Neuronal stem cell (in vitro differentiated cells): ENCODE data around the gene SFMBT1.

ENCODE experiments used
- DNase-seq: peaks from one replicate; pipeline ENCODE4 v3.0.0-alpha.2; 2013; ENCODE audit warnings: low spot score
- H2AFZ ChIP-seq: one replicate; pipeline ENCODE4 v1.6.1; 2013; ENCODE audit warnings: mild to moderate bottlenecking, low read length, inconsistent platforms
- H2AK5ac ChIP-seq: 2 replicates; pipeline ENCODE4 v1.6.1; 2013; ENCODE audit warnings: low read depth, mild to moderate bottlenecking, inconsistent platforms, low read length, moderate library complexity, mixed read lengths
- H2BK120ac ChIP-seq: 2 replicates; pipeline ENCODE4 v1.6.1; 2013; ENCODE audit warnings: low read depth, mild to moderate bottlenecking, inconsistent platforms, low read length, moderate library complexity, mixed read lengths
- H2BK12ac ChIP-seq: one replicate; pipeline ENCODE4 v1.6.1; 2013; ENCODE audit warnings: low read length, inconsistent platforms
- H2BK15ac ChIP-seq: 2 replicates; pipeline ENCODE4 v1.6.1; 2013; ENCODE audit warnings: mild to moderate bottlenecking, low read length, inconsistent platforms, mixed read lengths
- H2BK5ac ChIP-seq: one replicate; pipeline ENCODE4 v1.6.1; 2013; ENCODE audit warnings: inconsistent platforms, mild to moderate bottlenecking, low read length, moderate library complexity
- H3K14ac ChIP-seq: one replicate; pipeline ENCODE4 v1.6.1; 2013; ENCODE audit warnings: low read length, inconsistent platforms
- H3K18ac ChIP-seq: 2 replicates; pipeline ENCODE4 v1.6.1; 2013; ENCODE audit warnings: low read length, inconsistent platforms
- H3K23ac ChIP-seq: 2 replicates; pipeline ENCODE4 v1.6.1; 2013; ENCODE audit warnings: low read depth, mild to moderate bottlenecking, mixed read lengths, low read length, inconsistent platforms; ENCODE audit not compliant: poor library complexity
- H3K27ac ChIP-seq: replicated peaks from 3 replicates; pipeline ENCODE4 v1.5.1; 2013; ENCODE audit warnings: low read length, inconsistent platforms
- H3K27me3 ChIP-seq, 3 experiments: 2 replicates each; pipeline ENCODE4 v1.6.1; 2013; ENCODE audit warnings: low read length in 3 of 3, mild to moderate bottlenecking in 2 of 3, inconsistent platforms in 1 of 3, low read depth in 1 of 3, mixed read lengths in 1 of 3, moderate library complexity in 1 of 3; ENCODE audit not compliant: control insufficient read depth in 3 of 3, insufficient read depth in 3 of 3
- H3K36me3 ChIP-seq, 2 donors: replicated peaks in 1 of 2; 2 replicates each; pipeline ENCODE4 v1.6.1; 2013; ENCODE audit warnings: low read length in 2 of 2; ENCODE audit not compliant: control insufficient read depth in 2 of 2, insufficient read depth in 2 of 2
- H3K4ac ChIP-seq: 2 replicates; pipeline ENCODE4 v1.6.1; 2013; ENCODE audit warnings: inconsistent platforms, mild to moderate bottlenecking, low read length, moderate library complexity
- H3K4me1 ChIP-seq, 2 donors: 1 replicate in 1 of 2; 2 replicates in 1 of 2; pipeline ENCODE4 v1.6.1; 2013; ENCODE audit warnings: low read length in 2 of 2, low read depth in 1 of 2; ENCODE audit not compliant: control insufficient read depth in 2 of 2, insufficient read depth in 1 of 2
- H3K4me2 ChIP-seq: one replicate; pipeline ENCODE4 v1.6.1; 2013; ENCODE audit warnings: mild to moderate bottlenecking, low read length, inconsistent platforms; ENCODE audit not compliant: insufficient read depth, poor library complexity, severe bottlenecking
- H3K4me3 ChIP-seq, 2 donors: 2 replicates each; pipeline ENCODE4 v1.5.1; 2013; ENCODE audit warnings: low read length in 2 of 2, mild to moderate bottlenecking in 2 of 2, inconsistent platforms in 1 of 2, moderate library complexity in 1 of 2
- H3K79me1 ChIP-seq: one replicate; pipeline ENCODE4 v1.6.1; 2013; ENCODE audit warnings: low read depth, mild to moderate bottlenecking, inconsistent platforms, low read length, moderate library complexity
- H3K9ac ChIP-seq: one replicate; pipeline ENCODE4 v1.6.1; 2013; ENCODE audit warnings: mild to moderate bottlenecking, low read depth, low read length, inconsistent platforms; ENCODE audit not compliant: poor library complexity
- H3K9me3 ChIP-seq, 2 donors: replicated peaks in 1 of 2; 2 replicates each; pipeline versions ENCODE3 to v1.6.1; 2013; ENCODE audit warnings: low read length in 2 of 2, mild to moderate bottlenecking in 2 of 2, inconsistent platforms in 1 of 2, low read depth in 1 of 2, mixed read lengths in 1 of 2, moderate library complexity in 1 of 2; ENCODE audit not compliant: control insufficient read depth in 2 of 2, insufficient read depth in 1 of 2
- H4K8ac ChIP-seq: one replicate; pipeline ENCODE4 v1.6.1; 2013; ENCODE audit warnings: low read depth, mild to moderate bottlenecking, inconsistent platforms, low read length, moderate library complexity
- H4K91ac ChIP-seq: one replicate; pipeline ENCODE4 v1.6.1; 2013; ENCODE audit warnings: low read length, low read depth, mild to moderate bottlenecking, inconsistent platforms; ENCODE audit not compliant: poor library complexity
- WGBS, 2 donors: extraction: QIAGEN DNeasy Blood & Tissue Kit; methylation state at CpG; one replicate each; pipeline ENCODE4 v1.1.7; 2013; ENCODE audit warnings: missing lambda C conversion rate in 2 of 2, mixed read lengths in 1 of 2; ENCODE audit not compliant: insufficient read length in 2 of 2, insufficient replicate concordance in 1 of 2; ENCODE audit errors: extremely low coverage in 2 of 2; 5-methylcytosine and 5-hydroxymethylcytosine counted together

SFMBT1 gene

GRCh38 chr3:53083949-53084309 lies 38.1 kb upstream of the SFMBT1 start:
- H4K91ac ChIP-seq: no peak overlapping the region
- H3K4me3 ChIP-seq: no peak overlapping the region
- no peaks in the 10 kb centered on the region for H3K4me1 ChIP-seq
- H4K8ac ChIP-seq: no peak overlapping the region
- H3K9me3 ChIP-seq: no peaks in the 10 kb centered on the region
- H3K14ac ChIP-seq: no peak overlapping the region
- H3K9ac ChIP-seq: no peak overlapping the region
- no peak for DNase-seq
- no peak overlapping the region for H3K4ac ChIP-seq
- H2AK5ac ChIP-seq: no peak overlapping the region
- no peak overlapping the region for H3K18ac ChIP-seq
- H2BK5ac ChIP-seq: no peak overlapping the region
- no peaks in the 10 kb centered on the region for H3K27me3 ChIP-seq
- no peaks in the 10 kb centered on the region for H3K79me1 ChIP-seq
- H2BK15ac ChIP-seq: no peak overlapping the region
- H3K4me2 ChIP-seq: no peak overlapping the region
- no peak overlapping the region for H3K23ac ChIP-seq
- H2AFZ ChIP-seq: no peak overlapping the region
- no peaks in the 10 kb centered on the region for H3K36me3 ChIP-seq
- H3K27ac ChIP-seq: no peak overlapping the region
- no peak overlapping the region for H2BK12ac ChIP-seq
- no CpG with 5 or more reads among the region's 3 CpGs for whole genome bisulfite sequencing, 2 donors
- H2BK120ac ChIP-seq: no peak overlapping the region

GRCh38 chr3:53083521-53083920 lies 37.6 kb upstream of the SFMBT1 start:
- Histone ChIP-seq H3K27ac (no peak overlapping the region), H2BK12ac (no peak overlapping the region), H3K18ac (no peak overlapping the region), H2BK5ac (no peak overlapping the region), H4K8ac (no peak overlapping the region), H2BK120ac (no peak overlapping the region), H3K4ac (no peak overlapping the region), H2AFZ (no peak overlapping the region), H3K9me3 (no peaks in the 10 kb centered on the region), H3K4me3 (no peak overlapping the region), H3K79me1 (no peaks in the 10 kb centered on the region), H3K14ac (no peak overlapping the region), H3K36me3 (no peaks in the 10 kb centered on the region), H3K27me3 (no peaks in the 10 kb centered on the region), H2BK15ac (no peak overlapping the region), H3K23ac (no peak overlapping the region), H2AK5ac (no peak overlapping the region), H3K9ac (no peak overlapping the region), H3K4me1 (no peaks in the 10 kb centered on the region), H4K91ac (no peak overlapping the region), H3K4me2 (no peak overlapping the region)
- no CpG with 5 or more reads among the region's 8 CpGs for WGBS, 2 donors
- DNase-seq: no peak

- Histone ChIP-seq H3K4me1 (no peaks in the 10 kb centered on the region), H3K79me1 (no peaks in the 10 kb centered on the region), H2BK5ac (no peak overlapping the region), H3K27me3 (no peaks in the 10 kb centered on the region), H3K14ac (no peak overlapping the region), H3K4ac (no peak overlapping the region), H3K36me3 (no peaks in the 10 kb centered on the region), H3K9ac (no peak overlapping the region), H2BK15ac (no peak overlapping the region), H4K91ac (no peak overlapping the region), H3K4me2 (no peak overlapping the region), H2AK5ac (no peak overlapping the region), H3K27ac (no peak overlapping the region), H3K23ac (no peak overlapping the region), H2BK120ac (no peak overlapping the region), H3K18ac (no peak overlapping the region), H4K8ac (no peak overlapping the region), H2BK12ac (no peak overlapping the region), H3K4me3 (no peak overlapping the region), H2AFZ (no peak overlapping the region), H3K9me3 (no peaks in the 10 kb centered on the region)
- WGBS, 2 donors: no CpG with 5 or more reads among the region's 8 CpGs
- no peak for DNase-seq
These were observed 36.9 kb upstream of the SFMBT1 start for GRCh38 chr3:53082736-53083135.

- WGBS, 2 donors: no CpG with 5 or more reads among the region's 5 CpGs
- no peak overlapping the region for H3K18ac ChIP-seq
- H4K91ac ChIP-seq: no peak overlapping the region
- no peak overlapping the region for H3K14ac ChIP-seq
- no peak overlapping the region for H2BK12ac ChIP-seq
- no peak overlapping the region for H2AK5ac ChIP-seq
- no peak overlapping the region for H3K4ac ChIP-seq
- no peak for DNase-seq
- no peak overlapping the region for H4K8ac ChIP-seq
- H3K79me1 ChIP-seq: no peaks in the 10 kb centered on the region
- no peak overlapping the region for H2BK15ac ChIP-seq
- no peak overlapping the region for H3K9ac ChIP-seq
- H2AFZ ChIP-seq: no peak overlapping the region
- no peak overlapping the region for H3K27ac ChIP-seq
- H3K27me3 ChIP-seq: no peaks in the 10 kb centered on the region
- H3K4me1 ChIP-seq: no peaks in the 10 kb centered on the region
- no peaks in the 10 kb centered on the region for H3K36me3 ChIP-seq
- H2BK120ac ChIP-seq: no peak overlapping the region
- no peaks in the 10 kb centered on the region for H3K9me3 ChIP-seq
- no peak overlapping the region for H3K23ac ChIP-seq
- no peak overlapping the region for H2BK5ac ChIP-seq
- H3K4me2 ChIP-seq: no peak overlapping the region
- no peak overlapping the region for H3K4me3 ChIP-seq
These were observed 35.4 kb upstream of the SFMBT1 start for GRCh38 chr3:53081318-53081717.
